NK-92 (cell line): ENCODE results near the gene SPATS2L.

Source experiments
- DNase-seq: peaks from one replicate; lab custom pipeline; 2025; ENCODE audit not compliant: unreplicated experiment; lab: John Stamatoyannopoulos, UW

The SPATS2L gene

GRCh38 chr2:200492656-200493055 lies 186.2 kb downstream of the SPATS2L start:
- no peak for DNase-seq

GRCh38 chr2:200494048-200494447 lies 187.6 kb downstream of the SPATS2L start:
- no peak for DNase-seq

GRCh38 chr2:200496696-200497095 lies 190.2 kb downstream of the SPATS2L start:
- DNase-seq: no peak

GRCh38 chr2:200498402-200499162 lies 192.1 kb downstream of the SPATS2L start:
- no peak for DNase-seq

GRCh38 chr2:200502196-200502595 lies 195.7 kb downstream of the SPATS2L start:
- no peak for DNase-seq

- DNase-seq: no peak
Measured at GRCh38 chr2:200506679-200507078, 200.2 kb downstream of the SPATS2L start.

GRCh38 chr2:200507179-200507578 lies 200.7 kb downstream of the SPATS2L start:
- no peak for DNase-seq

GRCh38 chr2:200509235-200509611 lies 202.7 kb downstream of the SPATS2L start:
- DNase-seq: no peak

- DNase-seq: peak; percentile 11
Measured at GRCh38 chr2:200509612-200510433, 203.3 kb downstream of the SPATS2L start, which contains the start of gene KCTD18. Gene KCTD18 (minus strand): TSS chr2:200510068. CDS start chr2:200507016, 3,052 bp downstream.

GRCh38 chr2:200515155-200515554 lies 208.7 kb downstream of the SPATS2L start:
- no peak for DNase-seq

GRCh38 chr2:200523158-200523557 lies 216.7 kb downstream of the SPATS2L start:
- no peak for DNase-seq

GRCh38 chr2:200523604-200524003 lies 217.1 kb downstream of the SPATS2L start:
- DNase-seq: no peak

GRCh38 chr2:200525066-200525465 lies 218.6 kb downstream of the SPATS2L start:
- no peak for DNase-seq

- DNase-seq: no peak
Measured at GRCh38 chr2:200525551-200525881, 219.0 kb downstream of the SPATS2L start.

GRCh38 chr2:200525882-200526651 lies 219.6 kb downstream of the SPATS2L start, which contains the start of gene SGO2:
Gene SGO2 (plus strand): TSS chr2:200526207. CDS start chr2:200532976, 6,769 bp downstream.
- peak; percentile 69 for DNase-seq

GRCh38 chr2:200528228-200528627 lies 221.7 kb downstream of the SPATS2L start:
- no peak for DNase-seq
